ENCODE data around the gene FLII.

The FLII gene

GRCh38 chr17:18252160-18252559 is 6.4 kb downstream of the FLII start:
- no peak overlapping the region for H2BK12ac ChIP-seq (ENCODE audit: low read length in 2 of 2)
- no peak overlapping the region for H3K9ac ChIP-seq (ENCODE audit: low read length)
- no peaks in the 10 kb centered on the region for H3K27me3 ChIP-seq (ENCODE audit: control insufficient read depth in 1 of 2, insufficient read depth in 1 of 2, low read length in 2 of 2)
- H3K4me3 ChIP-seq (ENCODE audit: insufficient read depth in 1 of 2, low read depth in 1 of 2, low read length in 2 of 2) = no peak overlapping the region
- H3K4me1 ChIP-seq (ENCODE audit: control insufficient read depth, insufficient read depth, low read depth, low read length) = peaks cover 18% of the 10 kb centered on the region
- no peak overlapping the region for H3K4me2 ChIP-seq (ENCODE audit: low read length, poor library complexity, severe bottlenecking)
- H2BK15ac ChIP-seq (ENCODE audit: low read depth, poor library complexity, severe bottlenecking) = no peak overlapping the region
- no peak overlapping the region for H3K23ac ChIP-seq (ENCODE audit: low read length in 2 of 2)
- H2BK120ac ChIP-seq (ENCODE audit: low read depth, low read length) = no peak overlapping the region
- H3K4ac ChIP-seq (ENCODE audit: low read depth in 1 of 2, low read length in 2 of 2) = no peak overlapping the region
- no peak overlapping the region for H2BK5ac ChIP-seq (ENCODE audit: low read depth, low read length, poor library complexity, severe bottlenecking)
- no peak overlapping the region for H2AK5ac ChIP-seq (ENCODE audit: low read length, severe bottlenecking)
- H3K27ac ChIP-seq (ENCODE audit: low read length, poor library complexity, severe bottlenecking) = no peak overlapping the region
- no peak overlapping the region for H3K18ac ChIP-seq (ENCODE audit: low read depth in 1 of 2, low read length in 2 of 2)
- peaks cover 55% of the 10 kb centered on the region for H3K79me1 ChIP-seq (replicated peaks; ENCODE audit: low read length, poor library complexity, severe bottlenecking)
- WGBS = 96% methylated on average over 3 of the region's 5 CpGs
- H3K9me3 ChIP-seq (ENCODE audit: control insufficient read depth, low read length) = no peaks in the 10 kb centered on the region
- peaks cover 93% of the 10 kb centered on the region in 2 experiments for H3K36me3 ChIP-seq (ENCODE audit: control insufficient read depth in 1 of 2, insufficient read depth in 2 of 2, low read depth in 1 of 2, low read length in 2 of 2)
- H4K91ac ChIP-seq (ENCODE audit: low read length) = no peak overlapping the region
- no peak for DNase-seq
- no peak overlapping the region for H3K14ac ChIP-seq (ENCODE audit: low read length in 2 of 2)
- H2AFZ ChIP-seq (ENCODE audit: low read depth, low read length) = no peak overlapping the region
- no peak overlapping the region for H4K8ac ChIP-seq (ENCODE audit: low read length)

DNA sequence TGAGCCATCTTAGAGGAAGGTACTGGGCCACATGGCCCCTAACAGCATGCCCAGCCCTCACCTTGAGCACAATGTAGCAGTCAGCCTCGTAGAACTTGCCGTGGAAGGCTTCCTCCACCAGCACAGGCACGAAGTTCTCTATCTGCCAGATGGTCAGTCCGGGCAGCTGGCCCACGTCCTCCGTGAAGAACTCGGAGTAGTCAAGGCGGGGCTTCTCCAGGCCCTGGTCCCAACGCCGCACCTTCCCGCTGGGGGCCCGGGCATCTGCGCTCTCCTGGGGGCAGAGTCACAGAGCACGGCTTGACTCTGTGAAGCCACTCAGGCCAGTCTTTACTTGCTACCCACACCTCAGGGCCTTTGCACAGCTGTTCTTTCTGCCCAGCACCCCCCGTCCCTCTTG is 7.3 kb downstream of the FLII start:
- Histone ChIP-seq H3K14ac (ENCODE audit: low read length in 2 of 2) (no peak overlapping the region), H3K4me3 (ENCODE audit: insufficient read depth in 1 of 2, low read depth in 1 of 2, low read length in 2 of 2) (no peak overlapping the region), H2BK5ac (ENCODE audit: low read depth, low read length, poor library complexity, severe bottlenecking) (no peak overlapping the region), H2BK12ac (ENCODE audit: low read length in 2 of 2) (no peak overlapping the region), H3K23ac (ENCODE audit: low read length in 2 of 2) (no peak overlapping the region), H3K27ac (ENCODE audit: low read length, poor library complexity, severe bottlenecking) (no peak overlapping the region), H3K4me1 (ENCODE audit: control insufficient read depth, insufficient read depth, low read depth, low read length) (peaks cover 11% of the 10 kb centered on the region), H2BK15ac (ENCODE audit: low read depth, poor library complexity, severe bottlenecking) (no peak overlapping the region), H4K8ac (ENCODE audit: low read length) (no peak overlapping the region), H3K18ac (ENCODE audit: low read depth in 1 of 2, low read length in 2 of 2) (no peak overlapping the region), H2BK120ac (ENCODE audit: low read depth, low read length) (no peak overlapping the region), H3K27me3 (ENCODE audit: control insufficient read depth in 1 of 2, insufficient read depth in 1 of 2, low read length in 2 of 2) (no peaks in the 10 kb centered on the region), H3K4me2 (ENCODE audit: low read length, poor library complexity, severe bottlenecking) (no peak overlapping the region), H3K9me3 (ENCODE audit: control insufficient read depth, low read length) (no peaks in the 10 kb centered on the region), H3K79me1 (replicated peaks; ENCODE audit: low read length, poor library complexity, severe bottlenecking) (peaks cover 59% of the 10 kb centered on the region), H3K9ac (ENCODE audit: low read length) (no peak overlapping the region), H3K4ac (ENCODE audit: low read depth in 1 of 2, low read length in 2 of 2) (no peak overlapping the region), H3K36me3 (ENCODE audit: control insufficient read depth in 1 of 2, insufficient read depth in 2 of 2, low read depth in 1 of 2, low read length in 2 of 2) (peaks cover 94 to 95% of the 10 kb centered on the region in 2 experiments), H2AFZ (ENCODE audit: low read depth, low read length) (no peak overlapping the region), H4K91ac (ENCODE audit: low read length) (no peak overlapping the region), H2AK5ac (ENCODE audit: low read length, severe bottlenecking) (no peak overlapping the region)
- no peak for DNase-seq
- 96% methylated on average over 15 of the region's 15 CpGs for WGBS

DNA sequence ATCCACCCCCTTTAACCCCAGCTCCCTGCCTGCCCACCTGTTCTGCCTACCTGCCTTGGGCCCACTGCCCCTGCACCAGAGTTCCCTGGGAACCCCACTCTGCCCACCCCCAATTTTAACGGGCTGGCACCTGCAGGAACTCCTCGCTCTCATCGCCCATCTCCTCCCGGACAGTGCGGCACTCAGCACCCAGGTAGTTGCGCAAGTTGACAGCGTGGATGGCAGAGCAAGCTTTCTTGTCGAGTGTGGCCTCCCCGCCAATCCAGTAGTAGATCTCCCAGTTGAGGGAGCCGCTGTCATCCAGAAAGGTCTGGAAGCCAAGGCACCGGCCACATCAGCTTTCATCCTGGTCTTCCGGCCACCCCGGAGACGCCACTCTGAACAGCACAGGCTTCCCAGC is 7.8 kb downstream of the FLII start:
- Histone ChIP-seq H3K79me1 (replicated peaks; ENCODE audit: low read length, poor library complexity, severe bottlenecking) (peaks cover 58% of the 10 kb centered on the region), H4K91ac (ENCODE audit: low read length) (no peak overlapping the region), H2BK5ac (ENCODE audit: low read depth, low read length, poor library complexity, severe bottlenecking) (no peak overlapping the region), H2AK5ac (ENCODE audit: low read length, severe bottlenecking) (no peak overlapping the region), H3K23ac (ENCODE audit: low read length in 2 of 2) (no peak overlapping the region), H3K14ac (ENCODE audit: low read length in 2 of 2) (no peak overlapping the region), H3K27me3 (ENCODE audit: control insufficient read depth in 1 of 2, insufficient read depth in 1 of 2, low read length in 2 of 2) (no peaks in the 10 kb centered on the region), H2BK12ac (ENCODE audit: low read length in 2 of 2) (no peak overlapping the region), H3K4ac (ENCODE audit: low read depth in 1 of 2, low read length in 2 of 2) (no peak overlapping the region), H3K9ac (ENCODE audit: low read length) (no peak overlapping the region), H4K8ac (ENCODE audit: low read length) (no peak overlapping the region), H3K27ac (ENCODE audit: low read length, poor library complexity, severe bottlenecking) (no peak overlapping the region), H3K4me1 (ENCODE audit: control insufficient read depth, insufficient read depth, low read depth, low read length) (peaks cover 8% of the 10 kb centered on the region), H3K36me3 (ENCODE audit: control insufficient read depth in 1 of 2, insufficient read depth in 2 of 2, low read depth in 1 of 2, low read length in 2 of 2) (peaks cover 94 to 96% of the 10 kb centered on the region in 2 experiments), H3K4me2 (ENCODE audit: low read length, poor library complexity, severe bottlenecking) (no peak overlapping the region), H3K9me3 (ENCODE audit: control insufficient read depth, low read length) (no peaks in the 10 kb centered on the region), H2BK15ac (ENCODE audit: low read depth, poor library complexity, severe bottlenecking) (no peak overlapping the region), H3K4me3 (ENCODE audit: insufficient read depth in 1 of 2, low read depth in 1 of 2, low read length in 2 of 2) (peak overlapping the region in 1 of 2 experiments; percentile 17), H2AFZ (ENCODE audit: low read depth, low read length) (no peak overlapping the region), H2BK120ac (ENCODE audit: low read depth, low read length) (no peak overlapping the region), H3K18ac (ENCODE audit: low read depth in 1 of 2, low read length in 2 of 2) (no peak overlapping the region)
- no peak for DNase-seq
- 98% methylated on average over 14 of the region's 14 CpGs for WGBS

GRCh38 chr17:18250259-18250658 is 8.3 kb downstream of the FLII start:
- Histone ChIP-seq H3K4me1 (ENCODE audit: control insufficient read depth, insufficient read depth, low read depth, low read length) (peaks cover 5% of the 10 kb centered on the region), H2AK5ac (ENCODE audit: low read length, severe bottlenecking) (no peak overlapping the region), H3K4me2 (ENCODE audit: low read length, poor library complexity, severe bottlenecking) (no peak overlapping the region), H3K4me3 (ENCODE audit: insufficient read depth in 1 of 2, low read depth in 1 of 2, low read length in 2 of 2) (no peak overlapping the region), H3K9me3 (ENCODE audit: control insufficient read depth, low read length) (no peaks in the 10 kb centered on the region), H3K27ac (ENCODE audit: low read length, poor library complexity, severe bottlenecking) (no peak overlapping the region), H2AFZ (ENCODE audit: low read depth, low read length) (no peak overlapping the region), H3K14ac (ENCODE audit: low read length in 2 of 2) (no peak overlapping the region), H2BK15ac (ENCODE audit: low read depth, poor library complexity, severe bottlenecking) (no peak overlapping the region), H3K27me3 (ENCODE audit: control insufficient read depth in 1 of 2, insufficient read depth in 1 of 2, low read length in 2 of 2) (no peaks in the 10 kb centered on the region), H3K9ac (ENCODE audit: low read length) (no peak overlapping the region), H3K36me3 (ENCODE audit: control insufficient read depth in 1 of 2, insufficient read depth in 2 of 2, low read depth in 1 of 2, low read length in 2 of 2) (peaks cover 94 to 96% of the 10 kb centered on the region in 2 experiments), H3K79me1 (replicated peaks; ENCODE audit: low read length, poor library complexity, severe bottlenecking) (peaks cover 55% of the 10 kb centered on the region), H2BK120ac (ENCODE audit: low read depth, low read length) (no peak overlapping the region), H3K18ac (ENCODE audit: low read depth in 1 of 2, low read length in 2 of 2) (no peak overlapping the region), H4K8ac (ENCODE audit: low read length) (no peak overlapping the region), H3K4ac (ENCODE audit: low read depth in 1 of 2, low read length in 2 of 2) (no peak overlapping the region), H2BK5ac (ENCODE audit: low read depth, low read length, poor library complexity, severe bottlenecking) (no peak overlapping the region), H3K23ac (ENCODE audit: low read length in 2 of 2) (no peak overlapping the region), H2BK12ac (ENCODE audit: low read length in 2 of 2) (no peak overlapping the region), H4K91ac (ENCODE audit: low read length) (no peak overlapping the region)
- WGBS = 98% methylated on average over 9 of the region's 9 CpGs
- no peak for DNase-seq

Measured in mesenchymal stem cell (in vitro differentiated cells and primary cell).